Raji (cell line): ENCODE results near the gene MAP3K10.

ENCODE experiments used
- POLR2A ChIP-seq: IDR thresholded peaks from 2 replicates; pipeline ENCODE4 v1.6.1; 2011; ENCODE audit warnings: low read depth, low read length, control low read depth; ENCODE audit not compliant: insufficient read depth

Gene MAP3K10

GRCh38 chr19:40224342-40225150 lies 33.3 kb downstream of the MAP3K10 start:
- TF ChIP-seq POLR2A: no peak

GRCh38 chr19:40225440-40226305 lies 34.4 kb downstream of the MAP3K10 start:
- no peak for TF ChIP-seq POLR2A

- TF ChIP-seq POLR2A: no peak
These were observed 37.1 kb downstream of the MAP3K10 start for GRCh38 chr19:40228346-40228745.

GRCh38 chr19:40228863-40229262 lies 37.6 kb downstream of the MAP3K10 start:
- TF ChIP-seq POLR2A: no peak

- TF ChIP-seq POLR2A: no peak
These were observed 38.3 kb downstream of the MAP3K10 start for GRCh38 chr19:40229484-40229883.

- TF ChIP-seq POLR2A: no peak
These were observed 38.7 kb downstream of the MAP3K10 start for GRCh38 chr19:40229926-40230417.

- TF ChIP-seq POLR2A: no peak
These were observed 39.8 kb downstream of the MAP3K10 start for GRCh38 chr19:40231057-40231456.

GRCh38 chr19:40231544-40232424 lies 40.6 kb downstream of the MAP3K10 start:
- no peak for TF ChIP-seq POLR2A

- no peak for TF ChIP-seq POLR2A
These were observed 41.3 kb downstream of the MAP3K10 start for GRCh38 chr19:40232479-40232878.

GRCh38 chr19:40232949-40233810 lies 42.0 kb downstream of the MAP3K10 start:
- no peak for TF ChIP-seq POLR2A

GRCh38 chr19:40233811-40234389 lies 42.7 kb downstream of the MAP3K10 start:
- TF ChIP-seq POLR2A: no peak

GRCh38 chr19:40234429-40235237 lies 43.4 kb downstream of the MAP3K10 start:
- TF ChIP-seq POLR2A: no peak

GRCh38 chr19:40235238-40236025 lies 44.2 kb downstream of the MAP3K10 start:
- no peak for TF ChIP-seq POLR2A

GRCh38 chr19:40236026-40236355 lies 44.8 kb downstream of the MAP3K10 start:
- TF ChIP-seq POLR2A: no peak
